AG09309 (cell line): ENCODE measurements around the gene SAPCD2.

Experiments
- DNase-seq: peaks from one replicate; pipeline ENCODE4 v3.0.0-alpha.2; 2010; ENCODE audit warnings: low read depth
- H3K4me3 ChIP-seq: 2 replicates; pipeline ENCODE4 v1.5.1; 2011; ENCODE audit warnings: mild to moderate bottlenecking, low read depth, low read length, moderate library complexity; ENCODE audit not compliant: control insufficient read depth
- TF ChIP-seq, protein P1 (sequence below): IDR thresholded peaks from 2 replicates; pipeline ENCODE4 v1.5.1; 2011; ENCODE audit warnings: mild to moderate bottlenecking, low read depth, low read length, inconsistent platforms; ENCODE audit not compliant: insufficient read depth, control insufficient read depth; ENCODE audit errors: missing control alignments

SAPCD2 gene

GRCh38 chr9:137023157-137023556 lies 47.2 kb downstream of the SAPCD2 start:
- TF ChIP-seq, protein P1, sequence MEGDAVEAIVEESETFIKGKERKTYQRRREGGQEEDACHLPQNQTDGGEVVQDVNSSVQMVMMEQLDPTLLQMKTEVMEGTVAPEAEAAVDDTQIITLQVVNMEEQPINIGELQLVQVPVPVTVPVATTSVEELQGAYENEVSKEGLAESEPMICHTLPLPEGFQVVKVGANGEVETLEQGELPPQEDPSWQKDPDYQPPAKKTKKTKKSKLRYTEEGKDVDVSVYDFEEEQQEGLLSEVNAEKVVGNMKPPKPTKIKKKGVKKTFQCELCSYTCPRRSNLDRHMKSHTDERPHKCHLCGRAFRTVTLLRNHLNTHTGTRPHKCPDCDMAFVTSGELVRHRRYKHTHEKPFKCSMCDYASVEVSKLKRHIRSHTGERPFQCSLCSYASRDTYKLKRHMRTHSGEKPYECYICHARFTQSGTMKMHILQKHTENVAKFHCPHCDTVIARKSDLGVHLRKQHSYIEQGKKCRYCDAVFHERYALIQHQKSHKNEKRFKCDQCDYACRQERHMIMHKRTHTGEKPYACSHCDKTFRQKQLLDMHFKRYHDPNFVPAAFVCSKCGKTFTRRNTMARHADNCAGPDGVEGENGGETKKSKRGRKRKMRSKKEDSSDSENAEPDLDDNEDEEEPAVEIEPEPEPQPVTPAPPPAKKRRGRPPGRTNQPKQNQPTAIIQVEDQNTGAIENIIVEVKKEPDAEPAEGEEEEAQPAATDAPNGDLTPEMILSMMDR: no peak
- no peak overlapping the region for H3K4me3 ChIP-seq
- no peak for DNase-seq

DNA sequence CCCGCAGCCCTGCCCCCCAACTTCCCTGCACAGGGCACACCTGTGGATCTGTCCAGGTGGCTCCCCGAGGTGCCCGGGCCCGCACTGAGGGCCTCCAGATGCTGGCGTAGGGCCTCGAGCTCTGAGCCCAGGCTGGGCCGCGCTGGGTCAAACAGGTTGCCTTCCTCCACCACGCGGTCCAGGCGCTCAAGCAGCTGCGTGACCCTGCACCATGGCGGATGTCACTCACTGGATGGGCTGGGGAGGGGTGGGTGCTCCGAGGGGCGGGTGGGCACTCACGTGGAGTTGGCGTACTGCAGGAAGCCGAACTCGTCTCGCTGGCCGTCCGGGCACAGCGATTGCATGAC lies 47.7 kb downstream of the SAPCD2 start:
- TF ChIP-seq, protein P1: no peak
- no peak for DNase-seq
- no peak overlapping the region for H3K4me3 ChIP-seq

- TF ChIP-seq, protein P1: no peak
- H3K4me3 ChIP-seq: no peak overlapping the region
- DNase-seq: no peak
These were observed 48.2 kb downstream of the SAPCD2 start for GRCh38 chr9:137021979-137022661.

DNA sequence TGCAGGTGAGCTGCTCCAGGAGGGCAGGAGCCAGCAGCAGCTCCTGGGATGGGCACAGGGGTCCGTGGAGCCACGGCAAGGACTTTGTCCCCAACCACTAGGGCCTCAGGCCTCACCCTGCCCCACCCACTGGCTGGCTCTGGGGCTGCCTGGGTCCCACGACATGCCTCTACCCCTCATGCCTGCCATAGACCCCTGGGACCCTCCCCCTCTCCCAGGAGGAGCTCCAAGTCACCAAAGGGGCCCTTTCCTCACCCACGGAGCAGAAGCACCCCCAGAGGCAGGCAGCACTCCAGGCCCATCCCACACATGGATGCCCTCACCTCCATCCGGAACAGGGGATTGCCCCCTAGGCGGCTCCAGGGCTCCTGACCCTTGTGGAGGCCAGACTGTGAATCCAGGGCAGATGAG lies 48.8 kb downstream of the SAPCD2 start:
- DNase-seq: no peak
- TF ChIP-seq, protein P1: no peak
- no peak overlapping the region for H3K4me3 ChIP-seq

DNA sequence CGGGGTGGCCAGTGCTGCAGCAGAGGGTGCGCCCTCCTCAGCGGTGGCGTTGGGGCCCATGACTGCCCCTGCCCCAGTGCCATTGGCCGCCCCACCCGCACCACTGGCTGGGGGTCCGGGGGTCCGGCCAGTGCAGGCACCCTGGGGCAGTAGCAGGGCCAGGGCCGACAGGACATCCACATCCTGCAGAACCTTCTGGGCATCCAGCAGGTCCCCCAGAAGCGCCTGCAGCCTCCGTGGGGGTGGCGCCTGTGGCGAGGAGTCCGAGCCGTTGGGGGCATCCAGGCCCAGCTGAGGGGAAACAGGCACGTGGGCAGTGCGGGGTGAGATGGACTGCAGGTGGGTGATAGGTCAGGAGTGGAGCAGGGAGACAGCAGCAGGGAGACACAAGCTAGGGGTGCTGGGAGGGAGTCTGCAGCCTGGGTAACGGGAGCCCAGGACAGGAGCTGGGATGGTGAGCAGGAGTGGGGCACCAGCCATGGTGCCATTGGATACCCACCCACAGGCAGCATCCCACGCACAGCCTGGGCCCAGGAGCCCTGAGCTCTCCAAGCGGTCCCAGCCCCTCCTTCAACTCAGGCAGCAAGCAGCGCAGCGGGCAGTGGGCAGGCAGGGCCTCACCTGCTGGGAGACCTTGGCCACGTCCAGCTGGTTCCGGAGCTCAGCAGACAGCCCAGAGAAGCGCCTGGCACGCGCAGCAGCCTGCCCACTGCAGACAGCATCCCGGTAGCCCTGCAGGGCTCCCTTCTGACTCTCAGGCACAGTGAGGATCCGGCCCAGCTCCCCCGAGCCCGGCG lies 49.4 kb downstream of the SAPCD2 start:
- TF ChIP-seq, protein P1: no peak
- no peak for DNase-seq
- H3K4me3 ChIP-seq: no peak overlapping the region

- DNase-seq: no peak
- TF ChIP-seq, protein P1: no peak
- no peak overlapping the region for H3K4me3 ChIP-seq
These were observed 50.3 kb downstream of the SAPCD2 start for GRCh38 chr9:137019891-137020683.
